GM12864 (cell line): ENCODE data around the gene DVL2.
A peak's percentile ranks its signal among the peaks of the same experiment; 100 is the strongest.

Experiments
- DNase-seq: peaks from one replicate; pipeline ENCODE4 v3.0.0-alpha.2; 2011; ENCODE audit warnings: low read depth
- H3K4me3 ChIP-seq: 2 replicates; pipeline ENCODE4 v1.5.1; 2011; ENCODE audit warnings: mild to moderate bottlenecking, low read depth, low read length, control low read depth
- CTCF ChIP-seq: IDR thresholded peaks from 2 replicates; pipeline ENCODE4 v1.5.1; 2011; ENCODE audit warnings: low read depth, mild to moderate bottlenecking, moderate library complexity, low read length, control low read depth, inconsistent platforms; ENCODE audit errors: missing control alignments

The DVL2 gene

DNA sequence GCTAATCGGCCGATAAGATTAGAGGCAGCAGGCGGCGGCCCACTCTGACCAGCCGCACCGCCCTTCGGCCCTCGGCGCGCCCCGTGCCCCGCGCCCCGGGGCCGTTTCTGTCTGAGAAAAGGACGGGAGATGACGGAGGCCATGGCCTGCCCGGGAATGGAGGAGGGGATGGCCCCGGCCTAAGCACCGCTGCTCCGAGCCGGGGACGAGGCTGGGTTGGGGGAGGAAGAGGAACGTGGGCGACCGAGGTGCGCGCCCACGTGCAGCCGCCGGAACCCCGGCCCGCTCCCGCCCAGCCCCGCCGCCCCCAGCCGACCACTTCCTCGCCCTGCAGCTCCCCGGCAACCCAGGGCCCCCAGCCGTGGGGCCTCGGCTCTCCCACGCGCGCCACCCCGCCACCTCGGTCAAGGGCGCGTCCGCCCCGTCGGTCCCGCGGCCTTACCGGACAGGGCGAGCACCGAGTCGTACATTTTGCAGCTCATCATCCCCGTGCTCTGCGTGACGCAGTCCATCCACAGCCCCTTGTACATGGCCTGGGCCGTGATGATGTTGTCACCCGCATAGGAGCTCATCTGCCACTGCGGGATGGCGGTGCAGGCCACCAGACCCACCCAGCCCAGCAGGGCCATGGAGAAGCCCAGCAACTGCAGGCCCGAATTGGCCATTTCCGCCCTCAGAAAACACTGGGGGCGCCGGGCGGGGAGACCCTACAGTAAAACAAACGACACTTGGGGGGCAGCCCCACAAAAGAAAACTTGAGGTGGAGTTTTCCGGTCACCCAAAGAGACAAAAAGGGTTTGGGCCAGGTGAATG lies 27.3 kb upstream of the DVL2 start:
- no peak for DNase-seq
- no peak for TF ChIP-seq CTCF
- peak overlapping the region; percentile 34 for H3K4me3 ChIP-seq

DNA sequence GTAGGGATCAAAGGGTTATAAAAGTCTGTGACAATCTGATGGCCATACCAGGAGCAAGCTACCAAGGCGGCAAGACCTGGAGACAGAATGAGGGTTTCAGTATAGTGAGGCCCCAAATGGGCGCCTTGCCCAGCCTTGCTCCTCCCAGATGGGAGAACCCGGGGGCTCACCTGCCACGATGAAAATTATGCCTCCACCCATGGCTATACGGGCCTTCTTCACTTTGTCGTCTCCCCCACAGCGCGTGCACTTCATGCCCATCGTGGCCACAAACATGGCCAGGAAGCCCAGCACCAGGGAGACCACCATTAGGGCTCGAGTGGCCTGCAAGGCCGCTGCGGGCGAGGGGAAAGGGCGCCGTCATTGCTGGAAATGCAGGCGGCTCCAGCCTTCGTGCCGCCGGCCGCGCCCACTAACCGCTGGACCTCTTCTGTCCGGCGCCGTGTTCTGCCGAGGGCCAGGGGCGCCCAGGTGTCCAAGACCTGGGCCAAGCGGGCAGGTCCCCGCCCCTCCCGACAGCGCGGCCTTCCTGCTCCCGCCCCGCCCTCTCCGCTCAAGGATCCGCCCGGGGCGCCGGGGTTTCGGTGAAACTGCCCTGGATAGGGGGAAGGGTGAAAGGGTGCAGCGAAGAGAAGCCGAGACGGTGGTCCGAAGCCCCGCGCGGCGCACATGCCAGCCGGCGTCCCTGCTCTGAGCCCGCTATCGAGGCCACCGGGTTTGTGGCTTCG lies 26.5 kb upstream of the DVL2 start:
- TF ChIP-seq CTCF: no peak
- DNase-seq: no peak
- H3K4me3 ChIP-seq: peak overlapping the region; percentile 34

DNA sequence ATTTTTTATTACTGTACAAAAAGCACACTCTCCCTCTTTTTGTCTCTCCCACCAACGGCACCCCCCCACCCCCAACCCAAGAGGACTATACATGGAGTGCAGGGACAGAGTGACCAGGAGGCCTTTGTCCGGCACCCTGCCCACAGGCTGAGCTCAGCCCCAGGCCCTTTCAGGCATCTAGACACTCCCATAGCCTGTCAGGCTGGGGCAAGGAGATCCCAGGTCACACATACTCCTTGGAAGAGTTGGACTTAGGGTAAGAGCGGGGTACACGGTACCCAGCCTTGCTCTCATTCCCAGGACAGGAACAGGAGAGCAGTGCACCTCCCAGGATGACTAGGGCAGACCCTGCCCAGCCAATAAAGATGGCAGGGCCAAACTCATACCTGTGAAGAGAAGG lies 25.8 kb upstream of the DVL2 start:
- DNase-seq: no peak
- no peak for TF ChIP-seq CTCF
- no peak overlapping the region for H3K4me3 ChIP-seq

DNA sequence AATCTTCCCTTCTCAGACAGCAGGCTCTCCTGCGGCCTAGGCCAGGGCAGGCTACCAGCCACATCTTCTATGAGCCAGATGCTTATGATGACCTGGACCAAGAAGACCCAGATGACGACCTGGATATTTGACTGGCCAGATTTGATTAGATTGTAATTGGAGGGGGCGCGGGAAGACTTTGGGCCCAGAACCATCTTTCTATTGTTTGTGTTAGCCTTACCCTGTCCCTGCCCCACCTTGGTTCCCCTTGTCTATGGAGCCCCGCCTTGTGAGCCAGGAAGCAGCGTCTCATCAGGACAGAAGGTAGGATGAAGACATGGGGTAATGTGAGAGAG lies 25.2 kb upstream of the DVL2 start:
- TF ChIP-seq CTCF: no peak
- DNase-seq: no peak
- H3K4me3 ChIP-seq: no peak overlapping the region

- no peak overlapping the region for H3K4me3 ChIP-seq
- no peak for DNase-seq
- no peak for TF ChIP-seq CTCF
Observed at GRCh38 chr17:7258731-7259554, 24.6 kb upstream of the DVL2 start.

DNA sequence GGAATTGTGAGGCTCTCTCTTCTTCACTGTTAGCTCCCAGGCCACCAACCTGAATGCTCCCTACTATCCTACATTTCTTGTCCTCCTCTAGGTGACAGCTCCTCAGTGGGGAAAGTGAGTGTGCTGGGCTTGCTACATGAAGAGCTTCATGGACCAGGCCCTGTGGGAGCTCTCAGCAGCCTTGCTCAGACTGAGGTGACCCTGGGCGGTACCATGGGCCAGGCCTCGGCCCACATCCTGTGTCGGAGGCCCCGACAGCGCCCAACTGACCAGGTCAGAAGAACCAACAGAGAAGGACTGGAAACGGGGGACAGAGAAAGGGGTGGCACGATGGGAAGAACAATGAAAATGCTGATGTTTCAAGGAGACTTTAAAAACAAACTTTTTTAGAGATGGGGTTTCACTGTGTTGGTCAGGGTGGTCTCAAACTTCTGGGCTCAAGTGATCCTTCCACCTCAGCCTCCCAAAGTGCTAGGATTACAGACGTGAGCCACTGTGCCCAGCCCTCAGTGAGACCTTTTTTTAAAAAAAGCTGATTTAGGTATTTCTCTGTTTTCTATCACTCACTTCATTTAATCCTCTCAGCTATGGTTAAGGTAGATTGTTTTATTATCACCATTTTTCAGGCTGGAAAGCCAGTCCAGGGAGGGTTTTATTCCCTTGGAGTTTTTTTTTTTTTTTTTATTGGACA lies 22.6 kb upstream of the DVL2 start:
- no peak for DNase-seq
- H3K4me3 ChIP-seq: no peak overlapping the region
- TF ChIP-seq CTCF: no peak
